OCI-LY3 (cell line): ENCODE data around the gene ABCB9.

Source experiments
- CTCF ChIP-seq: fragments of 200-600, 300-600 bp; sonication (generic); IDR thresholded peaks from 2 replicates; pipeline ENCODE4 v1.5.1; 2014; ENCODE audit warnings: antibody characterized with exemption, low read length, low read depth
- EZH2phosphoT487 ChIP-seq: fragments of 200-600 bp; shearing (Covaris generic); IDR thresholded peaks from 2 replicates; pipeline ENCODE4 v1.6.1; 2018; ENCODE audit warnings: antibody characterized with exemption, mixed run types, low read depth

- TF ChIP-seq CTCF (no peak), EZH2phosphoT487 (no peak)
Observed at GRCh38 chr12:122982477-122982815, 16.2 kb upstream of the ABCB9 start.
